Measurements from ENCODE around the gene KDM1B.
A peak's percentile ranks its signal among the peaks of the same experiment; 100 is the strongest.

KDM1B gene

GRCh38 chr6:18264219-18264922 lies 109.1 kb downstream of the KDM1B start, which contains the start of gene DEK:
TSS of gene DEK (minus strand) at chr6:18264530. CDS start at chr6:18263987, 543 bp downstream.
- DNase-seq, result peak; percentile 75 to 77

- DNase-seq, result no peak
Observed at GRCh38 chr6:18264923-18265377, 109.7 kb downstream of the KDM1B start.

- no peak for DNase-seq
Observed at GRCh38 chr6:18265787-18266522, 110.7 kb downstream of the KDM1B start.

- DNase-seq, result no peak
Observed at GRCh38 chr6:18266523-18266912, 111.3 kb downstream of the KDM1B start.

- no peak for DNase-seq
Observed at GRCh38 chr6:18268066-18268465, 112.8 kb downstream of the KDM1B start.

- DNase-seq, result no peak
Observed at GRCh38 chr6:18269253-18269652, 114.0 kb downstream of the KDM1B start.

GRCh38 chr6:18269717-18270116 lies 114.5 kb downstream of the KDM1B start:
- DNase-seq, result no peak

- no peak for DNase-seq
Observed at GRCh38 chr6:18270216-18270615, 115.0 kb downstream of the KDM1B start.

Data from stimulated activated CD4-positive, alpha-beta T cell treated with anti-CD3 and anti-CD28 coated beads, Interleukin-2, amount 100 ng/mL, for 48 hours (primary cell).